Left cardiac atrium (tissue), 4 donors: ENCODE results near the gene DOCK8. TPM values are rescaled to one million over a fixed set of nuclear protein-coding genes. Genes with fewer than 3 reads are reported as not detected.
A peak's percentile ranks its signal among the peaks of the same experiment; 100 is the strongest.
"Not testable (repeated sequence)": the region's sequence is repeated elsewhere in the genome, so short reads cannot be mapped to it uniquely, and the experiment has no call there.

ENCODE experiments used
- ATAC-seq, 2 donors: fragments of 200-7000 bp; cut with Tn5 transposase; one replicate each; pipeline ENCODE4 v1.9.1; 2020; ENCODE audit warnings: mild to moderate bottlenecking in 2 of 2, moderate library complexity in 2 of 2
- DNase-seq: peaks from one replicate; pipeline ENCODE4 v3.0.0-alpha.2; 2020
- intact Hi-C, 2 donors: fragments of 100-400 bp; cut with DNase I; formaldehyde crosslinking; loops; one replicate each; pipeline versions ENCODE4 v1.14.1 to v1.15.1; 2022 to 2023
- total RNA-seq, 2 donors: library from RNA; stranded (reverse); fragmentation: NEBNext Ultra II Directional; extraction: Animal tissue kit (Norgen Biotek cat#: 25700); gene quantifications; one replicate each; pipeline ENCODE4 v1.2.1, GENCODE V29; 2021
- donor health status: DM: no; HTN: yes; CAD: no.
- donor health status: DM: no; HTN: yes; CAD: no; lungs with severe emphysema.
- donor health status: DM: yes; HTN: yes; CAD: no.
- donor health status: Dilated cardiomyopathy.

DOCK8 gene
- total RNA-seq, 2 donors from 2014 or later, result 5.5 to 14.9 TPM

DNA sequence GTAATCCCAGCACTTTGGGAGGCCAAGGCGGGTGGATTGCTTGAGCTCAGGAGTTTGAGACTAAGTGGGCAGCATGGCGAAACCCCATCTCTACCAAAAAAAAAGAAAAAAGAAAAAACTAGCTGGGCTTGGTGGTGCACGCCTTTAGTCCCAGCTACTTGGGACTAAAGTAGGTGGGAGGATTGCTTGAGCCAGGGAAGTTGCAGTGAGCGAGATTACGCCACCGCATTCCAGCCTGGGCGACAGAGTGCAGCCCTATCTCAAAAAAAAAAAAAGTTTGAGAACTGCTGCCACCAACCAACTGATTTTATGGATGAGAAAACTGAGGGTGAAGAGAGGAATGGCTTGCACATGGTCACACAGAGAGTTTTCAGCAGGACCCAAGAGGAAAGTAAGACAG is 175.1 kb downstream of the DOCK8 start:
- ATAC-seq, result no peak
- intact Hi-C loops, result loop anchor here in 1 of 2 donors (5.0 kb wide), 1 partner anchor 418 kb away; no protein-coding TSS in a partner anchor
- no peak for DNase-seq

DNA sequence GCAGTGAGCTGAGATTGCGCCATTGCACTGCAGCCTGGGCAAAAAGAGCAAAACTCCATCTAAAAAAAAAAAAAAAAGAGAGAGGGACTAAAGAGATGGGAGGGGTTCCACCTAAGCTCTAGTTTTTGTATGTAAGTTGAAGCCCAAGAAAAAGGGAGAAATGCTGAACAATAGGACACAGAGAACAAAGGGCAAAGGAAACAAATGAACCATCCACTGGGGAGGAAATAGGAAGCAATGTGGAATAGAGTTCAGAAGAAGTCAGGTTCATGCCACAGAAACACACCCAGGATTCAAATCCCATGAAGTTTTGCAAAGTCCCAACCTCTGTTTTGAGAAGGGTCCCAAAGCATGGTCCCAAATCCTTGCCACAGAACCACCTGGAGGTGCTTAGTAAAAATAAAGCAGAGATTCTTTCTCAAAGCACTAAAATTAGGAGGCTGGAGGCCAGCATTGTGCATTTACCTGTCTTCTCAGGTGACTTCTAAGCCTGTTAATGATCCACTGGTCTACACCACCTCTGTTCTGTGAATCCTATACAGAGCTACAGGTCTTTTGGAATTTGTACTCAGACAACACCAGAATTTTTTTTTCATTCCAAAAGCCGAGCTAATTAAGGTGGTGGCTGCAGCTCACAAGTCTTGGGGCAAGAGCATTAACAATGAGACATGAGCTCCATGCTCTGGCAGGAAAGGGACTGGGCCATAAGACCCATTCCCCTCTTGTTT is 177.6 kb downstream of the DOCK8 start:
- intact Hi-C loops, result loop anchor here in 1 of 2 donors (5.0 kb wide), 1 partner anchor 415 kb away; no protein-coding TSS in a partner anchor
- ATAC-seq (no peak), DNase-seq (no peak)

DNA sequence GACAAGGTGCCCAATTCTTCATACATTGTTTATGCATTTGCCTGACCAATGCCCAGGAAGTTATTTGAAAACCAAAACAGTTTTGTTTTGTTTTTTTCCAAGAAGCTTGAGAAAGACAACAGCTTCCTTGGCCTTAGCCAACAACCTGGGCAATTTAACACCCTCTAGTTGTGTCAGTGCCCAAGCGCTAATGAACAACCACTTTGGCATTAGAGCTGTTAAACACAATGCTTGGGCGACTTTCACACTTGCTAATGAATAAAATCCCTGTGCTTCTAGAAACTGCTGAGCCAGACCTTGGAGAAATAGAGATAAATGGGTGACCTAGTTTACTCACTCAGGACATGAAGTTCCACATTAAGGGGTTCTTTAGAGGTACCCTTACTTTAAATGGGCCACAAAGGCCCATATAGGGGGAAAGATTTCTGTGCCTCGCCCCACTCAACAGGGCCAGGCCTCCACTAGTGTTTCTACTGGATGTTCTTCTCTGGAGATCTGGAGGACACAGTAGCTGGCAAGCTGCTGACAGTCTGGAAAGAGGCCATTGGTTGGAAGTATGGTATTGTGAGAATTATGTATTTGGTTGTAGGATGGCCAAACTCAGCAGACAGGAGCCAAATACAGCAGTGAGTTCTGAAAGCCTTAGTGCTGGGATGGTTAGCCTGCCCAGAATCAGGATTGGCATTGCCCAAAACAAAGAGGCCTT is 179.8 kb downstream of the DOCK8 start:
- ATAC-seq (peak; percentile 14 to 30), DNase-seq (no peak)
- intact Hi-C loops, result loop anchor here in 1 of 2 donors (5.0 kb wide), 1 partner anchor 413 kb away; no protein-coding TSS in a partner anchor

DNA sequence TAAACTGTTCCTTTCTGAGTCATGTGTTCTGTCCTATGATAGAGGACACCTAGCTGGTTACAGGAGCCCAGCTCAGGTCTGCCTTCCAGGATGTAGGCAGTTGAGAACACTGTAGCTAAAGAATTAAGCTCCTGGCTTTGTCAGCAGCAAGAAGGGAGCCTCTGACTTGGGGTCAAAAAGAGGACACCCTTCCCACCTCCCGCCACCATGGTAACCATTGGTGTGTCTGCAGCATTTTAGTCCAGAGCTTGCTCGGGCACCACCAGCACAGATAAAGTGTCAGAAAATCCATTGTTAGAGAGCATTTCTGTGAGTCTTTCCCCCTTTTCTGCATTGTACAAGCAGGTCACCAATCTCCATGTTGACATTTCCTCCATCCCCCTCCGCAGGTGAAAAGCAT is 181.7 kb downstream of the DOCK8 start:
- intact Hi-C loops, result no loop called here
- ATAC-seq (no peak), DNase-seq (no peak)

DNA sequence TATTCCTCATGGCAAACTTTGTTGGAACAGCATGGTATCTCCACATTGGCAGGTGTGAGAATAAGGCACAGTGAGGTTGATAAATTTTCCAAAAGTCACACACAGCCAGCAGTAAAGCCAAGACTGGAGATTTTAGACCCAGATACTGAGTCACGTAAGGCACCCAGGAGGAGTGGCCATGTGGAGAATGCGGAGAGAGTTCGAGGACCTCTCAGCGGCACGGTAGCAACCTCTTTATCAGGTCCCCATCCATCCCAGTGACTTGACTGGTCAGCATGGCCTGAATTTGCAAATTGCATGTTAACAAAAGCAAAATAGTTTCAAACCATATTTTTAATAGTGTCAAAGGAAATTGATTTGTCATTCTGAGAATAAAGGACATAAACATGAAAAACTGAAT is 183.4 kb downstream of the DOCK8 start:
- ATAC-seq (no peak), DNase-seq (no peak)
- intact Hi-C loops, result no loop called here

DNA sequence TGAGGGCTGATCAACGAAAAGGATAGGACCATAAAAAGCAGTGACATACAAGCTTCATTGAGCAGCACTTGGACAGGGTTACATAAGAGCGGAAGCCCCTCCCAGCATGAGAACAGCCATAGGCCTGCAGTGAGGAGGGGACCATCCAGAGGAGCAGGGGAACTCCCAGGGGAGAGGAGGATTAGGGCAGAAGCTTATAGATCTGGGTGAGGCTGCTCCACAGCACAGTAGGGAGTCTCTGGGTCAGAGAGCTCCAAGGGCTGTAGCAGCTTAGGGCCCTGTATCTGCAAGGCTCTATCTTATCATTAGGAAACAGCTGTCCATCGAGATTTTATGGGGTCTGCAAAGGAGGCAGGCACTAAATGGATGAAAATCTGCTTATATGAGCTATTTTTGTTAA is 186.6 kb downstream of the DOCK8 start:
- ATAC-seq, result no peak
- no peak for DNase-seq
- intact Hi-C loops, result loop anchor here (10.0 kb wide), 4 partner anchors 154 to 394 kb away; no protein-coding TSS in a partner anchor

DNA sequence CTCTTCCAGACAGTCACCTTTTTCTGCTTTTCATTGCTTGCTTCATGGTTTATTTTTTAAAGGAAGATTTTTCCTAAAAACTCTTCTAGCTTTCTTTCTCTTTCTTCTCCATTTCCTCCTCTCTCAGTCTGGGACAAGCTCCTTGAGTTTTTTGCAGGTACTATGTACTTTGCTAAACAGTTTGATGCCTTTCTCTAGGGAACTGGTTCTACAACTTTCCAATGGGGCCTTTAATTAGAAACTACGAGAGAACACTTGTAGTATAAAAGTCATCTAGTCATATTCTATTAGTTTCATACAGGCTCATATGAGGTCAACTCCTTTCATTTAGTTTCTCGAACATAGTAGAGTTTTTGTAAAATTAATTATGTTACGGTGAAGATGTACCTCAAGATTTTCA is 189.6 kb downstream of the DOCK8 start:
- intact Hi-C loops, result loop anchor here (10.0 kb wide), 4 partner anchors 151 to 391 kb away; no protein-coding TSS in a partner anchor
- ATAC-seq, result no peak
- no peak for DNase-seq

DNA sequence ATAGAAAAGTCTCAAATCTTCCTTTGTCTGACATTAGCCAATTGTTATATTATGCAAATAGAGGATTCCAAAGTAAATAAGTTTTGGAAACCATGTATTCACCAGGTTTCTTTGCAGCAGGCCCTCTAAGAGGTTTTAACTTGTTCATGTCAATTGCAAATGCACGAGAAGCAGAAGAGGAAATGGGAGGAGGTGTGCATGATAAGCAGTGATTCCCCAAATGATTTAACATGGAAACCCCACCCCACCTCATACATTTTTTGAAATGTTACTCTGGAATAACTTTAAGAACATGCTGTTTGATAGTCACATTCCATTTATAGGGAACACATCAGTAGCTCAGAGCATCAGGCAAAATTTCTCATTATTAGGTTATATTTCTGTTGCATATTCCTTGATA is 190.7 kb downstream of the DOCK8 start:
- DNase-seq (no peak), ATAC-seq (no peak)
- intact Hi-C loops, result loop anchor here (5.0 to 10.0 kb wide), 5 partner anchors 149 to 389 kb away; no protein-coding TSS in a partner anchor

DNA sequence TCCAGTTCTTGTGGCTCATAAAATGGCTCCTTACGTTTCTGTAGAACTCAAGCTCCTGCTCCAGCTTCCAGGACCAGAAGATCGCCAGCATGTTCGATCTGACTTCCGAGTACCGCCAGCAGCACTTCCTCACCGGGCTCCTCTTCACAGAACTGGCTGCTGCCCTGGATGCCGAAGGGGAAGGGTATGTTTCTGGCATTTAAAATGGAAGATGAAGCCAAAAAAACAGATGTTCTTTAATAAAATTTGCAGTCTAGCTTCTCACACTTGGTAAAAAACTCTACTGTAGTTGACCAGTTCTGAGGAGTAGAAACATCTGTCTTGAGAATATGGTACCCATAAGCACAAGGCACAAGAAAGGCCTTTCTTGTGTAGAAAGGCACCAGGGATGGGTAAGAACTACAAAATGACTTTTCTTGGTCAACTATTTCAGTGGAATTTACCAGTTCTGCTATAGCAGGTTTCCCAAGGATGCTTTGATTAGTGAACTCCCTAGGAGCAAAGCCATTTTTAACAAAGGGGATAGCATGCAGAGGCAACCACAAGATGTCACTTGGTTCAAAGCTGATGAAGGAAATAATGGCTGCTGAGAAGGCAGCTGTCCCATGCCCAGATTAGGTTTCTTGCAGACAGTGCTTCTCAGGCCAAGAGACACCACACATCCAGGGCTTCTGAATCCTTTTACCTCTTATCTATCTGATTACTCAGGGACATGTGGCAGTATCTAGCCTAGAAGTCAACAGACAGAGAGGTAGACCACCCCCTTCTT is 192.4 kb downstream of the DOCK8 start:
- intact Hi-C loops, result loop anchor here (5.0 to 10.0 kb wide), 5 partner anchors 148 to 388 kb away; no protein-coding TSS in a partner anchor
- ATAC-seq (peak; percentile 54 to 84), DNase-seq (no peak)

DNA sequence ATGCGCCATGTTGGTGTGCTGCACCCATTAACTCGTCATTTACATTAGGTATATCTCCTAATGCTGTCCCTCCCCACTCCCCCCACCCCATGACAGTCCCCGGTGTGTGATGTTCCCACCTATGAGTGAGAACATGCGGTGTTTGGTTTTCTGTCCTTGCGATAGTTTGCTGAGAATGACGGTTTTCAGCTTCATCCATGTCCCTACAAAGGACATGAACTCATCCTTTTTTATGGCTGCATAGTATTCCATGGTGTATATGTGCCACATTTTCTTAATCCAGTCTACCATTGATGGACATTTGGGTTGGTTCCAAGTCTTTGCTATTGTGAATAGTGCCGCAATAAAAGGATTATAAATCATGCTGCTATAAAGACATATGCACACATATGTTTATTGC is 195.0 kb downstream of the DOCK8 start:
- ATAC-seq, DNase-seq: not testable (repeated sequence)
- intact Hi-C loops, result loop anchor here (5.0 to 10.0 kb wide), 5 partner anchors 145 to 385 kb away; no protein-coding TSS in a partner anchor

DNA sequence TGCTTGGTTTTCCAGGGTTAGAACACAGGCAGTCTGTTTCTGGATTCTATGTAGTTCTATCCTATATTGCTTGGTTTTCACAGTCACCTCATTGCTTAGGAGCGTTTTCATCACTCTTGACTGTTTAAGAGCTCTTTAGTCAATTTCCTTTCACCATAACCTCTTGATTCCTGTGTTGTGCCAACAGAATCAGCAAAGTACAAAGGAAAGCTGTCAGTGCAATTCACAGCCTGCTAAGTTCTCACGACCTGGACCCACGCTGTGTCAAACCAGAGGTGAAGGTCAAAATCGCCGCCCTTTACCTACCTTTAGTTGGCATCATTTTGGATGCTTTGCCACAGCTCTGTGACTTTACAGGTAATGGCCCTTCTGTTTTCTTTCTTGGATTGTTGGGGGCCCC is 199.9 kb downstream of the DOCK8 start:
- no peak for ATAC-seq
- DNase-seq, result no peak
- intact Hi-C loops, result no loop called here

DNA sequence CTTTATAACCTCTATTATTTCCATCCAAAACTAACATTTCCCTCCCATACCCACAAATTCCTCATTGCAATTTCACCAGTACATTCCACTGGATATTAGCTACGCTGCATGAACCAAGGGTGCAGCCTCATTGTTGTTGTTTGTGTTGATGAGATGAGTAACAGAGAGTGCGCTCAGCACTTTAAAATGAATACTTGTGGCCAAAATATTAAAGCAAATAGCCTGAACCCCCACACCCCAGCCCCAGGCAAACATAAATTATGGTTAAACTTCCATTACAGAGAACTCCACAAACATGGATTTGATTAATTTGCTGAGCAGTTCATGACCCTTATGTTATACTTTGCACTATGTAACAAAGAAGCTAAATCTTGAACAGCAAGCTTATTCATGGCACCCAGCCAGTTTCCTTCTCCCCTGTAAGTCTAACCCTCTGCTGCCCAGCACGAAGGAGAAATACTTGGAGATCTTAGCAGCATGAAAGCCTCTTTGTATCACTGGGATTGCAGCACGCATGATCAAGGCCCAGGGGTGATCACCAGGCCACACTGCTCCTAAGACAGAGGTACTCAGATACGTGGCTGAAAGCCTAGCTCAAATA is 205.0 kb downstream of the DOCK8 start:
- DNase-seq (no peak), ATAC-seq (peak in 1 of 2 donors; percentile 76)
- intact Hi-C loops, result loop anchor here in 1 of 2 donors (10.0 kb wide), 1 partner anchor 85 kb away; the partner anchor contains the start of gene KANK1

DNA sequence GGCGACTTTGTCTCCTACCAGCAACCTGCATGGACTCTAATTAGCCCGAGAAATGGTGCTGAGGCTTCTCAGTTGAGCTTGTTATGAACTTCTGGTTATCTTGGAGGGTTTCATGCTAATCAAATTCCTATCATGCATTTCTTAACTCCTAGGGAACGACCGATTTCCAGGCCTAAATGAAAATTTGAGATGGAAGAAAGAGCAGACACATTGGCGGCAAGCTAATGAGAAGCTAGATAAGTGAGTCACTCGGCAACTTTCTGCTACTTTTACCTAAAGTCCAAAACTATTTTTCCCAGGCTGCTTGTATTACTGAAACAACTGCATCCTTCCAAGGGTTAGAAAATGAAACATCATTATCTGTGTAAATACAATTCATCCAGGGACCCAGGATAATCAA is 207.2 kb downstream of the DOCK8 start:
- DNase-seq (no peak), ATAC-seq (no peak)
- intact Hi-C loops, result loop anchor here in 1 of 2 donors (10.0 kb wide), 1 partner anchor 83 kb away; the partner anchor contains the start of gene KANK1

DNA sequence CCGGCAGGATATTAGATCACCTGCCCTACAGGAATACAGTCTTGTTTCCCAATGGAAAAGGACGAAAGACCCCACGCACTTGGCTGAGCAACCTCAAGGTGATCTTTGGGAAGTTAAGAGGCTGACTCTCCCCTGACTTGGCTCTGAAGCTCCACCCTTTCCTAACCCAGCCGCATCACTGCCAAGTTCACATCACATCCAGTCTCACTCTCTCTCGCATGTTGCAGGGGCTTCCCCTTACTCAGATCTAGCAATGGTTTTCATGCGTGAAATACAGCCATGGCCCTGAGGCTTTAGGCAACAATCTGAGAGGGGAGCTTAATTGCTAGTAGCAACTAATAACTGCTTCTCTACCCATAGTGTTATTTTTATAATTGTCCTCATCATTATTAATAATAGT is 211.6 kb downstream of the DOCK8 start:
- ATAC-seq (peak in 1 of 2 donors; percentile 47), DNase-seq (no peak)
- intact Hi-C loops, result loop anchor here in 1 of 2 donors (10.0 kb wide), 1 partner anchor 79 kb away; the partner anchor contains the start of gene KANK1

DNA sequence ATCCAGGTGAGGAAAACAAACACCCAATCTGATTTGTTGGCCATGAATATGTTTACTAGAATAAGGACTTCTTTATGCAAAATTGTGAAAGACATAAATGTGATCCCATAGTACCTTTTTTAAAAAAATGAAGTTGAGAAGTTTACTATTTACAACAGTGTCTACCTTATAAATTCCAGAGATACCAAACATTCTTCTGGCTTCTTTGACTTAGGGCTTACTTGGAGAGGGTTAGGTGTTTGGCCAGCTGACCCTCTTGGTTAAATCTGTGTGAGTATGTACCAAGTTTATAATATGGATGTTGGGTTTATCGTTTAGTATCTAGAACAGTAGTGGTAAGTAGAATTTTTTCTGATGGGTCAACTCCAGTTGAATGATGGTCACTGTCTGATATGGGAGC is 212.3 kb downstream of the DOCK8 start:
- ATAC-seq (no peak), DNase-seq (no peak)
- intact Hi-C loops, result loop anchor here in 1 of 2 donors (10.0 kb wide), 1 partner anchor 78 kb away; the partner anchor contains the start of gene KANK1

DNA sequence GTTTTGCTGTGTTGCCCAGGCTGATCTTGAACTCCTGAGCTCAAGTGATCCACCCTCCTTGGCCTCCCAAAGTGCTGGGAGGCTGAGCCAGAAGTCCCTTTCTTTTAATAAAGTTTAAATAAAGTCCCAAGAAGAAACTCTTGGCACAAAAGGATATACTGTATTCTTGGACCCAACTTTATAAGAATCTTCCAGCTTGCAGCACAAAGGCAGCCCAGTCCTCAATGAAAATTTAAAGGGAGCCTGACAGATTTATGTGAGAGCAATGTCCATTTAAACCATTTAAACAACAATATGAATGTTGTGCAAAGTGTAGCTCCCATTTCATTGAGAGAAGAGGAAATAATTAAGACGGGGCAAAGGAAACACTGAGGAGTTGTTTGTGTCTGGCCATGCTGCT is 217.0 kb downstream of the DOCK8 start:
- intact Hi-C loops, result loop anchor here in 1 of 2 donors (10.0 kb wide), 1 partner anchor 53 kb away; no protein-coding TSS in a partner anchor
- ATAC-seq (no peak), DNase-seq (no peak)

DNA sequence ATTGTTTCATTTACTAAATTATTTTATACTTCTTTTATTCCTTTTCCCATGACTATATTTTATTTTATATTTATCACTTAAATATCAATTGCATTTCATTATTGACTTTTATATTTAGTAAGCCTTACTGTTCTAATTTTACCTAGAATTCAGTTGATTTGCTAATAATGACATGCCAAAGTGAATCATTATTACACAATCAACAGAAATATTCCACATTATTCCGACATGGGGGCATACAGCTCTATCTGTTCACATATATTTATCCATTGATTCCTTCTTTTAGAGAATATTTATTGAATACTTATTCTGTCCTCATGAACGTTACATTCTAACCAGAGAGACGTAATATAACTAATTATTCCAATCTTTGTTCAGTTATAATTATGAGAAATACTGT is 221.8 kb downstream of the DOCK8 start:
- DNase-seq (no peak), ATAC-seq (no peak)
- intact Hi-C loops, result loop anchor here in 1 of 2 donors (10.0 kb wide), 1 partner anchor 48 kb away; no protein-coding TSS in a partner anchor

DNA sequence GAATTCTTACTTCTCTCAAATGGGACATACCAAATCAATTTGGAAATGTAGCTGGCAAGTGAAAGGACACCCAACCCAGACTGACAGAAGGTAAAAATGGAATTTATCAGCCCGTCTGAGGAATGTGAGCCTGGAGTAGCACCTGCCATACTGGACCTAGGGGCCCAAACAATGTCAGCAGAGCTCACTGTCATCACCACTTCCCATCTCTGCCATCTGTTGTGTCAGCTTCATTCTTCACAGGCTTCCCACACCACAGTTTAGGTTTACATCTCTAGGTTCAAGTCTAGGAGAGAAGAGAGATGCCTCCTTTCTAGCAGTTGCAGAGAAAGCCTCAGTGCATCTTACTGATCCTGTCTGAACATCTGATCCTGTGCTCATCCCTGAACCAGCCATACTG is 222.4 kb downstream of the DOCK8 start:
- intact Hi-C loops, result loop anchor here in 1 of 2 donors (10.0 kb wide), 1 partner anchor 48 kb away; no protein-coding TSS in a partner anchor
- ATAC-seq, result no peak
- DNase-seq, result no peak
